ENCODE measurements around the gene LRP5. TPM values are rescaled to one million over a fixed set of nuclear protein-coding genes. Genes with fewer than 3 reads are reported as not detected.

LRP5 gene
- total and polyA plus RNA-seq, 9 of the 15 experiments (the other 6 are each of a cell fraction or from before 2014, with no cell fraction given) = 0.48 to 44.2 (median 13.5) TPM

GRCh38 chr11:68326334-68327215, 14.2 kb downstream of the LRP5 start:
- Histone ChIP-seq H3K4me3 (no peak overlapping the region), H2AFZ (ENCODE audit: low read depth, low read length) (no peak overlapping the region), H3K9me3 (replicated peaks; ENCODE audit: control insufficient read depth, insufficient read depth, low read depth, low read length) (no peaks in the 10 kb centered on the region), H3K4me2 (ENCODE audit: insufficient read depth, low read length) (no peak overlapping the region), H3K9me1 (ENCODE audit: control insufficient read depth, insufficient read depth, low read length) (peaks cover 3% of the 10 kb centered on the region), H3K27ac (ENCODE audit: extremely low read depth, low read depth, low read length) (no peak overlapping the region), H3K4me1 (replicated peaks in 1 of 2; ENCODE audit: control insufficient read depth in 2 of 2, insufficient read depth in 2 of 2, low read length in 2 of 2) (peaks cover 0 to 39% of the 10 kb centered on the region in 2 experiments; a peak in 2 of 5 replicates), H3K9ac (ENCODE audit: insufficient read depth in 1 of 2, low read depth in 2 of 2, low read length in 2 of 2) (peak overlapping the region in 1 of 2 experiments; percentile 17; a peak in 1 of 4 replicates), H3K79me2 (ENCODE audit: control insufficient read depth, insufficient read depth, low read length) (peaks cover 74% of the 10 kb centered on the region), H4K20me1 (replicated peaks; ENCODE audit: control insufficient read depth, insufficient read depth, low read length) (peaks cover 30% of the 10 kb centered on the region), H3K36me3 (ENCODE audit: control insufficient read depth, insufficient read depth, low read length) (peaks cover 29% of the 10 kb centered on the region; the same call in 2 of the 3 replicates), H3K27me3 (ENCODE audit: control insufficient read depth in 2 of 2, insufficient read depth in 2 of 2, low read length in 2 of 2) (no peaks in the 10 kb centered on the region)
- ChIA-PET CTCF (ENCODE audit: low intra/inter-chr PET ratio) (no interaction called here), POLR2A (interaction anchor here (0.8 to 2.3 kb wide), 5 partner anchors 8 to 56 kb away, joined by 3 to 14 read pairs (median 6); no protein-coding TSS in a partner anchor)
- TF ChIP-seq ARID4B (CRISPR knock-in tag; IDR thresholded peaks at IDR 0.05) = 0 out of 2 replicates have a peak, but pooled peaks have one; percentile 23
- TF ChIP-seq, protein P1, sequence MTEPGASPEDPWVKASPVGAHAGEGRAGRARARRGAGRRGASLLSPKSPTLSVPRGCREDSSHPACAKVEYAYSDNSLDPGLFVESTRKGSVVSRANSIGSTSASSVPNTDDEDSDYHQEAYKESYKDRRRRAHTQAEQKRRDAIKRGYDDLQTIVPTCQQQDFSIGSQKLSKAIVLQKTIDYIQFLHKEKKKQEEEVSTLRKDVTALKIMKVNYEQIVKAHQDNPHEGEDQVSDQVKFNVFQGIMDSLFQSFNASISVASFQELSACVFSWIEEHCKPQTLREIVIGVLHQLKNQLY (CRISPR knock-in tag; conservative IDR thresholded peaks at IDR 0.05) = no peak
- 83% methylated on average over 20 of the region's 28 CpGs for WGBS (ENCODE audit: insufficient coverage, low coverage, missing lambda C conversion rate)
- intact Hi-C loops (cut with micrococcal nuclease) (no loop called here), in situ Hi-C loops (cut with MboI) (no loop called here)
- DNase-seq (ENCODE audit: extremely low read depth in 1 of 4, low spot score in 3 of 4) = no peak
- FAIRE-seq = no peak
- BruUV-seq (replicated peaks) = no TSS peak
- no peak for ATAC-seq

Data from K562 (cell line).